ES-I3 (cell line): ENCODE measurements around the gene IMPG1.
"Not testable (repeated sequence)": the region's sequence is repeated elsewhere in the genome, so short reads cannot be mapped to it uniquely, and the experiment has no call there.

Experiments
- H3K36me3 ChIP-seq: 2 replicates; pipeline ENCODE4 v1.6.1; 2013; ENCODE audit warnings: mild to moderate bottlenecking, low read length, control low read depth, moderate library complexity; ENCODE audit not compliant: insufficient read depth
- H3K4me1 ChIP-seq: 2 replicates; pipeline ENCODE4 v1.6.1; 2013; ENCODE audit warnings: mild to moderate bottlenecking, control low read depth, low read length; ENCODE audit not compliant: insufficient read depth
- H3K9ac ChIP-seq: 2 replicates; pipeline ENCODE4 v1.6.1; 2013; ENCODE audit warnings: low read depth, mild to moderate bottlenecking, low read length, moderate library complexity
- H3K9me3 ChIP-seq: 2 replicates; pipeline ENCODE4 v1.6.1; 2013; ENCODE audit warnings: mild to moderate bottlenecking, low read length, moderate library complexity; ENCODE audit not compliant: control insufficient read depth, insufficient read depth

IMPG1 gene

DNA sequence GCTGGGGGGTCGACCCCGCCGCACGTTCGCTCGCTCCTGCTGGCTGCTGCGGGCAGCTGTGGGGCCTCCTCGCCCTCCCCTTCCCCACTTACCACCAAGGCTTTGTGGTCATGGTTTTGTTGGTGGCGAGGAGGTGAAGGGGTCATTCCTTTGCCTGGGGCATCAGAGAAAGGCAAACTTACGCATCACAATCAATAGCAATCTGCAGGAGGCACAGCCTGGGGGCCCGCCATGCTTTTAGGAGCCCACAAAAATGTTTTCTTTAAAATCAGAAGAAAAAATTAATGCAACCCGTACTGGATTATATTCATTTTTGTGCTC, 137.0 kb downstream of the IMPG1 start:
- Histone ChIP-seq H3K9me3 (no peaks in the 10 kb centered on the region), H3K9ac (peak overlapping the region; percentile 57; the same call in 1 of the 2 replicates), H3K4me1 (peaks cover 9% of the 10 kb centered on the region), H3K36me3 (no peaks in the 10 kb centered on the region)

- no peaks in the 10 kb centered on the region for H3K36me3 ChIP-seq
- H3K9me3 ChIP-seq: no peaks in the 10 kb centered on the region
- H3K9ac ChIP-seq: peak overlapping the region; percentile 57; the same call in 1 of the 2 replicates
- H3K4me1 ChIP-seq: peaks cover 9% of the 10 kb centered on the region
Measured at GRCh38 chr6:75934643-75935472, 137.6 kb downstream of the IMPG1 start.

DNA sequence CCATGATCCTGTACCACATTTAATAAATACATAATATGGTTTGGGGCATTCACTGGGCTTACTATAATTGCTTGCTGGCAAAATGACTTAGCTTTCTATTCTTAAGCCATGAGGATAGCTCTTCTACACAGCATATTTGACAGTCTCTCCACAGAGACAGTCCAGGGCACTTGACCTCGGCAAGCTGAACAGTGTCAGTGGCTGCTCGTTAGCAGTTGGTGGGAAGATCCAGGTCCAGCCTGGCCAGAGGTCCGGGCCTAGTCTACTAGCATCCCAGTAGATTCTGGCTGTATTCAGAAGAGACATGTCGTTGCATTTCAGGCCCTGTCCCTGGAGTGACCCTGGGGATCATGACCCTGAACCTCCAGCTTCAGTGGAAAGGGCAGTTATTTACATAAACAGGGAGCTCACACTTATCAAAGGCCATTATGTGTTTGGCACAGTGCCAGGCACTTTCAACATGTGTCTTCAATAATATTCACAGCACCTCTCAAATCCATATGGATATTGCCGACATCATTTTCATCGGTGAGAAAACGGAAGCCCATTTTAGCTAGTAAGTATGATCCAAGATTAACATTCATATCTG, 139.0 kb downstream of the IMPG1 start:
- Histone ChIP-seq H3K36me3 (no peaks in the 10 kb centered on the region), H3K4me1 (peaks cover 9% of the 10 kb centered on the region), H3K9ac (no peak overlapping the region), H3K9me3 (no peaks in the 10 kb centered on the region)

GRCh38 chr6:75932067-75932466, 140.4 kb downstream of the IMPG1 start:
- no peaks in the 10 kb centered on the region for H3K36me3 ChIP-seq
- H3K9ac ChIP-seq: no peak overlapping the region
- H3K4me1 ChIP-seq: peaks cover 9% of the 10 kb centered on the region
- no peaks in the 10 kb centered on the region for H3K9me3 ChIP-seq

DNA sequence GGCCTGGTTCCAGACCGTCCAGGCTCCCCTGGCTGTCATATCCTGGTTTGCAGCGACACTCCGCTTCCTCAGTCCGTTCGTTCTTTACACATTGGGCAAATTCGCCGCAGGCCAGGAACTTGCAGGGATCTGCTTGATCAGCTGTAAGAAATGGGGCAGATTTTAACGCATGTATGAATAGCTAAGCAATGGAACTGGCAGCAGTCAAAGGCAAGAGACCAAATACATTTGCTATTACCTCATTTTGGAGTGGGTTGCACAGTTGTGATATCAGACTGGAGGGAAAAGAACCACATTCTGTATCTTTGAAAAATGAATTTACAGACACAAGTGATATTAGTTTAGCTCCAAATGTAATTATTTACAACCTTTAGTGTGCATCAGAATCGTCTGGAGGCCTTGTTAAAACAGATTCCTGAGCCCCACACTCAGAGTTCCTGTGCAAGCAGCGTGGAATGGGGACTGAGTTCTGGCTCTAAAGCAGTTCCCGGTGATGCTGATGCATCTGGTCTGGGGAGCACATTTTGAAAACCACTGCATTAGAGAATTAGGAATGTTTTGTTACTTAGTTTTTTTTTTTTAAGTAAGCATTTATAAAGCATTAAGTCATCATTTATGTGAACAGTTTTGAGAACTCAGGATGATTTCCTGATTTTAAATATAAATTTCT, 141.3 kb downstream of the IMPG1 start:
- Histone ChIP-seq H3K36me3 (no peaks in the 10 kb centered on the region), H3K9me3 (no peaks in the 10 kb centered on the region), H3K9ac (no peak overlapping the region), H3K4me1 (peaks cover 9% of the 10 kb centered on the region)

GRCh38 chr6:75926293-75927168, 145.9 kb downstream of the IMPG1 start:
- Histone ChIP-seq H3K9me3 (no peaks in the 10 kb centered on the region), H3K36me3 (no peaks in the 10 kb centered on the region), H3K4me1 (no peaks in the 10 kb centered on the region), H3K9ac (no peak overlapping the region)

DNA sequence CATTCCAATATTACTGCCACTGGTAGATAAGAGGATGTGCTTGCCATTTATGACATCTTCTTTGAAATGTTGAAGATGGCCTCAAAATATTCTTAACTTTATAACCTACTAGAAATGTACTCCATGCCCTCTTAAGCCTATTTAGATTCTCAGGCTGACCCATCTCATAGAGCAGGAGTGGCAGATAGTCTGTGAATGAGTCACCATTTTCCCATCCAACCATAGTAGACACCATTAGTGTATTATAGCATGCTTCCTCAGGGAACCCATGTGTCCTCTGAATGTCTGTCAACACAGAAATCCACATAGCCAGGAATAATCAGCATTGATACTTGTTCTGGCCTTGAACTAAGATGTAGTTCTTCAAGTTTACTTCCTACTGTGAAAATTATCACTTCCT, 150.2 kb downstream of the IMPG1 start:
- no peak overlapping the region for H3K9ac ChIP-seq
- H3K4me1 ChIP-seq: peaks cover 5% of the 10 kb centered on the region; the same call in 1 of the 2 replicates
- no peaks in the 10 kb centered on the region for H3K36me3 ChIP-seq
- no peaks in the 10 kb centered on the region for H3K9me3 ChIP-seq

- peaks cover 6% of the 10 kb centered on the region; the same call in 1 of the 2 replicates for H3K4me1 ChIP-seq
- H3K9ac ChIP-seq: no peak overlapping the region
- H3K36me3 ChIP-seq: no peaks in the 10 kb centered on the region
- no peaks in the 10 kb centered on the region for H3K9me3 ChIP-seq
Measured at GRCh38 chr6:75913040-75913439, 159.4 kb downstream of the IMPG1 start.

- H3K9ac ChIP-seq: no peak overlapping the region
- H3K9me3 ChIP-seq: no peaks in the 10 kb centered on the region
- no peaks in the 10 kb centered on the region for H3K4me1 ChIP-seq
- H3K36me3 ChIP-seq: no peaks in the 10 kb centered on the region
Measured at GRCh38 chr6:75907444-75907843, 165.0 kb downstream of the IMPG1 start.

GRCh38 chr6:75906871-75907270, 165.6 kb downstream of the IMPG1 start:
- Histone ChIP-seq H3K36me3 (no peaks in the 10 kb centered on the region), H3K9me3 (no peaks in the 10 kb centered on the region), H3K9ac (no peak overlapping the region)

DNA sequence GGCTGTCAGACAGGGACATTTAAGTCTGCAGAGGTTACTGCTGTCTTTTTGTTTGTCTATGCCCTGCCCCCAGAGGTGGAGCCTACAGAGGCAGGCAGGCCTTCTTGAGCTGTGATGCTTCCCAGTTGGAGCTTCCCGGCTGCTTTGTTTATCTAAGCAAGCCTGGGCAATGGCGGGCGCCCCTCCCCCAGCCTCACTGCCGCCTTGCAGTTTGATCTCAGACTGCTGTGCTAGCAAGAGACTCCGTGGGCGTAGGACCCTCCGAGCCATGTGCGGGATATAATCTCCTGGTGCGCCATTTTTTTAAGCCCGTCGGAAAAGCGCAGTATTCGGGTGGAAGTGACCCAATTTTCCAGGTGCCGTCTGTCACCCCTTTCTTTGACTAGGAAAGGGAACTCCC, 167.3 kb downstream of the IMPG1 start:
- not testable (repeated sequence) for H3K36me3 ChIP-seq, H3K9me3 ChIP-seq, H3K4me1 ChIP-seq, H3K9ac ChIP-seq

More at GRCh38 chr6:75906871-75907270, 165.6 kb downstream of the IMPG1 start:
- H3K4me1 ChIP-seq: no peaks in the 10 kb centered on the region

- H3K9ac ChIP-seq, H3K4me1 ChIP-seq, H3K9me3 ChIP-seq, H3K36me3 ChIP-seq: not testable (repeated sequence)
Measured at GRCh38 chr6:75900216-75900615, 172.2 kb downstream of the IMPG1 start.

GRCh38 chr6:75896526-75896925, 175.9 kb downstream of the IMPG1 start:
- Histone ChIP-seq H3K9ac (no peak overlapping the region), H3K36me3 (peaks cover 3% of the 10 kb centered on the region; the same call in 1 of the 2 replicates), H3K4me1 (no peaks in the 10 kb centered on the region), H3K9me3 (no peaks in the 10 kb centered on the region)

GRCh38 chr6:75893776-75894152, 178.7 kb downstream of the IMPG1 start:
- Histone ChIP-seq H3K9ac (no peak overlapping the region), H3K9me3 (no peaks in the 10 kb centered on the region), H3K36me3 (peaks cover 3% of the 10 kb centered on the region; the same call in 1 of the 2 replicates), H3K4me1 (no peaks in the 10 kb centered on the region)
